ENCODE data around the gene SPI1. TPM values are rescaled to one million over a fixed set of nuclear protein-coding genes. Genes with fewer than 3 reads are reported as not detected.

Gene SPI1
- total RNA-seq, 4 donors from 2014 or later, result 2.6 to 15.4 (median 8.8) TPM

GRCh38 chr11:47372422-47372821 lies 5.9 kb downstream of the SPI1 start:
- Histone ChIP-seq H3K4me1 (peaks cover 5 to 22% (median 8%) of the 10 kb centered on the region in 3 donors), H3K4me3 (no peak overlapping the region), H3K36me3 (no peaks in the 10 kb centered on the region), H3K27me3 (no peaks in the 10 kb centered on the region), H3K27ac (no peak overlapping the region), H3K9me3 (no peaks in the 10 kb centered on the region)
- intact Hi-C loops (cut with DNase I), result loop anchor here (5.0 to 10.0 kb wide), 2 partner anchors 35 to 82 kb away; partner anchors contain the start of gene SLC39A13
- no peak for TF ChIP-seq POLR2A (IDR thresholded peaks at IDR 0.05)
- no peak for TF ChIP-seq CTCF (IDR thresholded peaks at IDR 0.05)
- no peak for DNase-seq
- 60 to 64% methylated on average over 6 to 7 of the region's 7 CpGs for WGBS, 2 donors

GRCh38 chr11:47369676-47370075 lies 8.7 kb downstream of the SPI1 start:
- TF ChIP-seq POLR2A (IDR thresholded peaks at IDR 0.05) (no peak), CTCF (IDR thresholded peaks at IDR 0.05) (no peak)
- DNase-seq, result no peak
- no peak overlapping the region for H3K27ac ChIP-seq
- no peak overlapping the region for H3K4me3 ChIP-seq
- intact Hi-C loops (cut with DNase I), result loop anchor here (5.0 to 10.0 kb wide), 2 partner anchors 38 to 85 kb away; partner anchors contain the start of gene SLC39A13
- H3K4me1 ChIP-seq, result peaks cover 0 to 10% (median 3%) of the 10 kb centered on the region in 3 donors
- H3K9me3 ChIP-seq, result no peaks in the 10 kb centered on the region
- H3K36me3 ChIP-seq, result no peaks in the 10 kb centered on the region
- H3K27me3 ChIP-seq, result no peaks in the 10 kb centered on the region
- 49 to 52% methylated on average over 3 of the region's 3 CpGs for WGBS, 2 donors

- H3K9me3 ChIP-seq, result no peaks in the 10 kb centered on the region
- no peaks in the 10 kb centered on the region for H3K4me1 ChIP-seq
- H3K36me3 ChIP-seq, result no peaks in the 10 kb centered on the region
- TF ChIP-seq CTCF (IDR thresholded peaks at IDR 0.05), result no peak
- TF ChIP-seq POLR2A (IDR thresholded peaks at IDR 0.05), result no peak
- no peaks in the 10 kb centered on the region for H3K27me3 ChIP-seq
- DNase-seq, result no peak
- no peak overlapping the region for H3K4me3 ChIP-seq
- no peak overlapping the region for H3K27ac ChIP-seq
- 67 to 90% methylated on average over 1 of the region's 1 CpG for WGBS, 2 donors
- intact Hi-C loops (cut with DNase I), result no loop called here
These were observed 12.3 kb downstream of the SPI1 start for GRCh38 chr11:47366020-47366490.

- Histone ChIP-seq H3K4me3 (no peak overlapping the region), H3K9me3 (no peaks in the 10 kb centered on the region), H3K27ac (no peak overlapping the region), H3K4me1 (no peaks in the 10 kb centered on the region), H3K36me3 (no peaks in the 10 kb centered on the region), H3K27me3 (no peaks in the 10 kb centered on the region)
- no peak for DNase-seq
- 66 to 79% methylated on average over 12 to 13 of the region's 13 CpGs for WGBS, 2 donors
- intact Hi-C loops (cut with DNase I), result no loop called here
- TF ChIP-seq CTCF (IDR thresholded peaks at IDR 0.05), result no peak
- no peak for TF ChIP-seq POLR2A (IDR thresholded peaks at IDR 0.05)
These were observed 16.9 kb downstream of the SPI1 start for GRCh38 chr11:47361419-47361818.

GRCh38 chr11:47360341-47360740 lies 18.0 kb downstream of the SPI1 start:
- Histone ChIP-seq H3K27me3 (no peaks in the 10 kb centered on the region), H3K9me3 (no peaks in the 10 kb centered on the region), H3K4me3 (no peak overlapping the region), H3K27ac (no peak overlapping the region), H3K4me1 (peaks cover 0 to 5% (median 0%) of the 10 kb centered on the region in 3 donors), H3K36me3 (no peaks in the 10 kb centered on the region)
- 89 to 94% methylated on average over 7 to 12 of the region's 15 CpGs for WGBS, 2 donors
- TF ChIP-seq POLR2A (IDR thresholded peaks at IDR 0.05) (no peak), CTCF (IDR thresholded peaks at IDR 0.05) (no peak)
- intact Hi-C loops (cut with DNase I), result no loop called here
- no peak for DNase-seq

All from esophagus squamous epithelium (tissue), 5 donors.